NK-92 treated with Interleukin-12 subunit alpha and Interleukin-12 subunit beta, amount 100 ng/mL, for 24 hours (cell line): ENCODE data around the gene TMEM134.

ENCODE experiments used
- DNase-seq: peaks from one replicate; lab custom pipeline; 2025; lab: John Stamatoyannopoulos, UW

Gene TMEM134

GRCh38 chr11:67458266-67458665 lies 10.8 kb downstream of the TMEM134 start:
- no peak for DNase-seq

- no peak for DNase-seq
Observed at GRCh38 chr11:67457453-67457852, 11.6 kb downstream of the TMEM134 start.

- no peak for DNase-seq
Observed at GRCh38 chr11:67456068-67456705, 12.9 kb downstream of the TMEM134 start.

GRCh38 chr11:67455054-67455453 lies 14.0 kb downstream of the TMEM134 start, which contains the start of gene CABP4:
CABP4 (plus strand) TSS chr11:67455354; CDS start chr11:67455424, 70 bp downstream.
- no peak for DNase-seq

- DNase-seq, result no peak
Observed at GRCh38 chr11:67453816-67454732, 15.0 kb downstream of the TMEM134 start.

- DNase-seq, result no peak
Observed at GRCh38 chr11:67452141-67452952, 16.7 kb downstream of the TMEM134 start, which contains the start of gene GPR152. GPR152 (minus strand) TSS chr11:67452729; CDS start chr11:67452724, 5 bp downstream.

- DNase-seq, result no peak
Observed at GRCh38 chr11:67451658-67451976, 17.4 kb downstream of the TMEM134 start.

- no peak for DNase-seq
Observed at GRCh38 chr11:67450796-67451657, 18.0 kb downstream of the TMEM134 start.

GRCh38 chr11:67449116-67449844 lies 19.8 kb downstream of the TMEM134 start:
- DNase-seq, result no peak

GRCh38 chr11:67448220-67448609 lies 20.8 kb downstream of the TMEM134 start:
- no peak for DNase-seq

- DNase-seq, result no peak
Observed at GRCh38 chr11:67445515-67445914, 23.5 kb downstream of the TMEM134 start.

GRCh38 chr11:67442504-67443404 lies 26.3 kb downstream of the TMEM134 start:
- DNase-seq, result no peak

GRCh38 chr11:67441731-67442351 lies 27.2 kb downstream of the TMEM134 start:
- DNase-seq, result no peak

- DNase-seq, result no peak
Observed at GRCh38 chr11:67441098-67441563, 27.9 kb downstream of the TMEM134 start.

GRCh38 chr11:67440229-67441097 lies 28.6 kb downstream of the TMEM134 start:
- DNase-seq, result no peak

GRCh38 chr11:67439321-67440228 lies 29.5 kb downstream of the TMEM134 start:
- no peak for DNase-seq
